Upper lobe of left lung (tissue), 4 donors: ENCODE results near the gene FCRL6.

Experiments
- POLR2A ChIP-seq, 4 donors: fragments of 450-650 bp; IDR thresholded peaks; one replicate each; pipeline ENCODE4 v1.5.1; 2016 to 2017; ENCODE audit warnings: antibody characterized with exemption in 4 of 4, mild to moderate bottlenecking in 2 of 4
- TF ChIP-seq, protein P1 (sequence below), 6 experiments: fragments of 450-650 bp in 4 of 6; fragments of 200-600 bp in 2 of 6; sonication (generic) in 2 of 6; IDR thresholded peaks; one replicate each; pipeline ENCODE4 v1.5.1; 2016 to 2019; ENCODE audit warnings: antibody characterized with exemption in 6 of 6

DNA sequence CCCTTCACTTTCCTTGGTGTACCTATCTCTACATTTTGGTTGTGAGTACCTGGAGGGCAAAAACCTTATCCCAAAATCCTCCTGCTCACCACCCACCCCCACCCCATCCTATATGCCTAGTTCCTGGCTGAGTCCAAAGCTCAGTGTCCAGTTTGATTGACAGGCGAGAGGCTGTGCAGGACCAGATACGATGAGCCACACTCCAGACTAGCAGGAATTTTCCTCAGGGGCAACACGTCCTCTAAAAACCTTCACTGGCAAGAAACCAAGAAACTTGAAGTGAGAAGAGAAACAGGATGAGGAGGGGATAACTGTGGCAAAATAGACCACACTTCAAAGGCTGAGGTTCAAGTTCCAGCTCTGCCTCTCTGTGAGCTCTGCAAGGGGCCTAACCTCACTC is 23.4 kb downstream of the FCRL6 start:
- TF ChIP-seq, protein P1, sequence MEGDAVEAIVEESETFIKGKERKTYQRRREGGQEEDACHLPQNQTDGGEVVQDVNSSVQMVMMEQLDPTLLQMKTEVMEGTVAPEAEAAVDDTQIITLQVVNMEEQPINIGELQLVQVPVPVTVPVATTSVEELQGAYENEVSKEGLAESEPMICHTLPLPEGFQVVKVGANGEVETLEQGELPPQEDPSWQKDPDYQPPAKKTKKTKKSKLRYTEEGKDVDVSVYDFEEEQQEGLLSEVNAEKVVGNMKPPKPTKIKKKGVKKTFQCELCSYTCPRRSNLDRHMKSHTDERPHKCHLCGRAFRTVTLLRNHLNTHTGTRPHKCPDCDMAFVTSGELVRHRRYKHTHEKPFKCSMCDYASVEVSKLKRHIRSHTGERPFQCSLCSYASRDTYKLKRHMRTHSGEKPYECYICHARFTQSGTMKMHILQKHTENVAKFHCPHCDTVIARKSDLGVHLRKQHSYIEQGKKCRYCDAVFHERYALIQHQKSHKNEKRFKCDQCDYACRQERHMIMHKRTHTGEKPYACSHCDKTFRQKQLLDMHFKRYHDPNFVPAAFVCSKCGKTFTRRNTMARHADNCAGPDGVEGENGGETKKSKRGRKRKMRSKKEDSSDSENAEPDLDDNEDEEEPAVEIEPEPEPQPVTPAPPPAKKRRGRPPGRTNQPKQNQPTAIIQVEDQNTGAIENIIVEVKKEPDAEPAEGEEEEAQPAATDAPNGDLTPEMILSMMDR (IDR thresholded peaks at IDR 0.05): no peak
- TF ChIP-seq POLR2A (IDR thresholded peaks at IDR 0.05): no peak
